ENCODE results near the gene KCNIP3. TPM values are rescaled to one million over a fixed set of nuclear protein-coding genes. Genes with fewer than 3 reads are reported as not detected.

KCNIP3 gene
- total RNA-seq, 3 donors from 2014 or later (not counting 1 experiment from before 2014, with no cell fraction given): 0.52 to 1.4 TPM; not detected in 1

DNA sequence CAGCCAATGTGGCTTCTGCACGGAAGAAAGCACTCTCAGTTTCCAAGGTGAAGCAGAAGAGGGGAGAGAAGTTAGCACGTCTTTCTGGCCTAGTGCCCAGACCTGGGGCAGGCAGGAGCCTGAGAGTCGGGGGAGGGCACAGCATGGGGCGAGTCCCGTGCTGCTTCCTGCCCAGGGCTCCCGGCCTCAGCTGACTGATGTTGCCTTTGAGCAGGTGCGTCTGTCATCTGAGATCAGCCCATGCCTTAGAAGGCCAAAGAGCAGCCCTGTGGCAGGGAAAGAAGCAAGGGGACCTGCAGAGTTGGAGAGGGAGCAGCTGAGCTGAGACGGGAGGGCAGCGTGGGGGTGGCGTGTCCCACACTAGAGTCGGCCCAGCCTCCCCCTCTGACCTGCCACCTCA is 3.3 kb downstream of the KCNIP3 start:
- H3K4me3 ChIP-seq (ENCODE audit: low read length): no peak overlapping the region

DNA sequence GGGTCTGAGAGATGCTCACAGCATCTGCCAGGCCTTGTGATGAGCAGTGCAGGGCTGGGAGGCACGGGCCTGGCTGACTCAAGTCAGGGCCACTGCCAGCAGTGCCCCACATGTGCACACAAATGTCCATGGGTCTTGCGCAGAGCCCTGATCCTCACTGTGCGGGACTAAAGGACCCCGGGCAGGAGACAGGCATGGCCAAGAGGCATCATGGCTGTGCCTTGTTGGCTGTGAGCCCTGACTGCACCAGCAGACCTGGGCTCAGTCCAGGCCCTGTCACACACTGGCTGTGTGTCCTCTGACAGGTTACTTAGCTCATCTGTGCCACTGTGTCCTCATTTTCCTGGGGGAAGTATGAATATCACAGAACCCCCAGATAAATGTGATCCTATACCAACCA is 4.0 kb downstream of the KCNIP3 start:
- Histone ChIP-seq H3K4me1 (ENCODE audit: control insufficient read depth, insufficient read depth, low read length) (no peaks in the 10 kb centered on the region), H3K27me3 (ENCODE audit: control insufficient read depth, insufficient read depth, low read length) (no peaks in the 10 kb centered on the region), H3K36me3 (ENCODE audit: control insufficient read depth, insufficient read depth, low read length) (no peaks in the 10 kb centered on the region), H3K9me3 (ENCODE audit: control insufficient read depth, insufficient read depth, low read length) (no peaks in the 10 kb centered on the region), H3K4me3 (ENCODE audit: low read length) (no peak overlapping the region), H3K27ac (ENCODE audit: low read length) (no peak overlapping the region)
- Mint-ChIP-seq H3K9me3 (no peaks in the 10 kb centered on the region), H3K4me3 (no peak overlapping the region), H3K4me1 (peaks cover 0 to 6% of the 10 kb centered on the region in 2 donors), H3K36me3 (no peaks in the 10 kb centered on the region), H3K27ac (no peak overlapping the region), H3K27me3 (ENCODE audit: low read depth in 2 of 2) (peaks cover 0 to 3% of the 10 kb centered on the region in 2 donors)
- TF ChIP-seq, protein P1, sequence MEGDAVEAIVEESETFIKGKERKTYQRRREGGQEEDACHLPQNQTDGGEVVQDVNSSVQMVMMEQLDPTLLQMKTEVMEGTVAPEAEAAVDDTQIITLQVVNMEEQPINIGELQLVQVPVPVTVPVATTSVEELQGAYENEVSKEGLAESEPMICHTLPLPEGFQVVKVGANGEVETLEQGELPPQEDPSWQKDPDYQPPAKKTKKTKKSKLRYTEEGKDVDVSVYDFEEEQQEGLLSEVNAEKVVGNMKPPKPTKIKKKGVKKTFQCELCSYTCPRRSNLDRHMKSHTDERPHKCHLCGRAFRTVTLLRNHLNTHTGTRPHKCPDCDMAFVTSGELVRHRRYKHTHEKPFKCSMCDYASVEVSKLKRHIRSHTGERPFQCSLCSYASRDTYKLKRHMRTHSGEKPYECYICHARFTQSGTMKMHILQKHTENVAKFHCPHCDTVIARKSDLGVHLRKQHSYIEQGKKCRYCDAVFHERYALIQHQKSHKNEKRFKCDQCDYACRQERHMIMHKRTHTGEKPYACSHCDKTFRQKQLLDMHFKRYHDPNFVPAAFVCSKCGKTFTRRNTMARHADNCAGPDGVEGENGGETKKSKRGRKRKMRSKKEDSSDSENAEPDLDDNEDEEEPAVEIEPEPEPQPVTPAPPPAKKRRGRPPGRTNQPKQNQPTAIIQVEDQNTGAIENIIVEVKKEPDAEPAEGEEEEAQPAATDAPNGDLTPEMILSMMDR (IDR thresholded peaks at IDR 0.05): no peak
- intact Hi-C loops (cut with micrococcal nuclease): no loop called here
- no peak for ATAC-seq
- DNase-seq: no peak
- 93% methylated on average over 4 of the region's 4 CpGs for WGBS (ENCODE audit: insufficient coverage)

More for the DNA sequence above, 3.3 kb downstream of the KCNIP3 start:
- H3K27ac Mint-ChIP-seq: no peak overlapping the region
- ATAC-seq (no peak), DNase-seq (no peak)
- intact Hi-C loops (cut with micrococcal nuclease): no loop called here
- Histone ChIP-seq H3K36me3 (ENCODE audit: control insufficient read depth, insufficient read depth, low read length) (no peaks in the 10 kb centered on the region), H3K9me3 (ENCODE audit: control insufficient read depth, insufficient read depth, low read length) (no peaks in the 10 kb centered on the region), H3K27me3 (ENCODE audit: control insufficient read depth, insufficient read depth, low read length) (no peaks in the 10 kb centered on the region), H3K27ac (ENCODE audit: low read length) (no peak overlapping the region), H3K4me1 (ENCODE audit: control insufficient read depth, insufficient read depth, low read length) (no peaks in the 10 kb centered on the region)
- TF ChIP-seq, protein P1 (IDR thresholded peaks at IDR 0.05): no peak
- 18% methylated on average over 11 of the region's 11 CpGs for WGBS (ENCODE audit: insufficient coverage)
- H3K27me3 Mint-ChIP-seq (ENCODE audit: low read depth in 2 of 2): peaks cover 0 to 3% of the 10 kb centered on the region in 2 donors
- peaks cover 0 to 6% of the 10 kb centered on the region in 2 donors for H3K4me1 Mint-ChIP-seq
- H3K36me3 Mint-ChIP-seq: no peaks in the 10 kb centered on the region
- no peak overlapping the region for H3K4me3 Mint-ChIP-seq
- H3K9me3 Mint-ChIP-seq: no peaks in the 10 kb centered on the region

DNA sequence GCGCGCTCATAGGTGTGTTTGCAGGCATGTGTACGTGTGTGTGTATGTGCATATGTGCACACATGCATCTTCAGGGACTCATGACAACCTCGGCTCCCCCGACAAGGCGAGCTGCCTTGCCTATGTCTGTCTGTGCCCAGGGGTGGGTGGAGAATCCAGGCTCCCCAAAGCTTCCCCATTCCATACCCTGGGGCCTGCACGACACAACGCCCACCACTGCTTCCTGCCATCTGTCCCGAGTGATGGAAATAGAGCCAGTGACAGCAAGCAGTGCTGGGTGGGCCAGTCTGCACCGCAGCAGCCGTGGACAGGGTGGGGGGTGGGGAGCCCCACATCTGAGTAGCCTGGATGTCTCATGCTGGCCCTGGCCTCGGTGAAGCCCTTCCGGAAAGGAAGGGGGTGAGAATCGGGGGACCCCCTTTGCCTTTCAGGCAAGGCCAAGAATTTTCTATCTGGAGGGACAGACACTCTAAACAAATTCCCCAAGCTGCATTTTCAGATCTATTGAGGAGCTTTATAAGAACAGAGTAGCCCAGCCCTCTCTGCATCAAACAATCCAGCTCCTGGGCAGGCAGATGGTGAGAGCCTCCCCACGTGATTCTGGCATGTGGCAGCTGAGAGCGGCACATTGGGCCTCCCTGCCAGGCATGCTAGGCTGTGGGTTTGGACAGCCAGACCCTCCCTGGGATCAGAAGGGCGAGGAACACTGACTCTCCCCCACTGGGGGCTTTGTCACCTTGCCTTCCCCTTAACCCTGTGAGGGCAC is 4.9 kb downstream of the KCNIP3 start:
- Histone ChIP-seq H3K9me3 (ENCODE audit: control insufficient read depth, insufficient read depth, low read length) (no peaks in the 10 kb centered on the region), H3K4me3 (ENCODE audit: low read length) (no peak overlapping the region), H3K4me1 (ENCODE audit: control insufficient read depth, insufficient read depth, low read length) (no peaks in the 10 kb centered on the region), H3K27me3 (ENCODE audit: control insufficient read depth, insufficient read depth, low read length) (no peaks in the 10 kb centered on the region), H3K27ac (ENCODE audit: low read length) (no peak overlapping the region), H3K36me3 (ENCODE audit: control insufficient read depth, insufficient read depth, low read length) (no peaks in the 10 kb centered on the region)
- intact Hi-C loops (cut with micrococcal nuclease): no loop called here
- Mint-ChIP-seq H3K36me3 (no peaks in the 10 kb centered on the region), H3K4me3 (no peak overlapping the region), H3K9me3 (no peaks in the 10 kb centered on the region), H3K4me1 (peaks cover 0 to 2% of the 10 kb centered on the region in 2 donors), H3K27me3 (ENCODE audit: low read depth in 2 of 2) (peaks cover 0 to under 1% of the 10 kb centered on the region in 2 donors), H3K27ac (no peak overlapping the region)
- DNase-seq: no peak
- TF ChIP-seq, protein P1 (IDR thresholded peaks at IDR 0.05): no peak
- 56% methylated on average over 16 of the region's 17 CpGs for WGBS (ENCODE audit: insufficient coverage)
- ATAC-seq: no peak

All from natural killer cell (primary cell).